Activated CD4-positive, alpha-beta memory T cell treated with anti-CD3 and anti-CD28 coated beads for 36 hours (primary cell): ENCODE measurements around the gene HOPX. TPM values are rescaled to one million over a fixed set of nuclear protein-coding genes. Genes with fewer than 3 reads are reported as not detected.
"Not testable (repeated sequence)": the region's sequence is repeated elsewhere in the genome, so short reads cannot be mapped to it uniquely, and the experiment has no call there.

Source experiments
- CTCF ChIA-PET: fragments of 350-600 bp; sonication (Branson Sonifier 250); formaldehyde crosslinking; loops from one replicate; lab custom pipeline; 2021; ENCODE audit warnings: antibody characterized with exemption, inconsistent platforms; lab: Charles Lee
- POLR2A ChIA-PET: fragments of 350-600 bp; sonication (Branson Sonifier 250); formaldehyde crosslinking; loops from one replicate; lab custom pipeline; 2021; ENCODE audit warnings: antibody characterized with exemption; lab: Charles Lee
- DNase-seq: peaks from one replicate; pipeline ENCODE4 v3.0.0-alpha.2; 2020
- H3K27ac Mint-ChIP-seq: one replicate; pipeline ENCODE4 v1.8.0; 2021; ENCODE audit warnings: mixed read lengths
- H3K27me3 Mint-ChIP-seq: one replicate; pipeline ENCODE4 v1.8.0; 2021; ENCODE audit warnings: mixed read lengths
- H3K36me3 Mint-ChIP-seq: one replicate; pipeline ENCODE4 v1.8.0; 2021; ENCODE audit warnings: mixed read lengths
- H3K4me1 Mint-ChIP-seq: one replicate; pipeline ENCODE4 v1.8.0; 2021; ENCODE audit warnings: low read depth, mixed read lengths
- H3K4me3 Mint-ChIP-seq: one replicate; pipeline ENCODE4 v1.8.0; 2021; ENCODE audit warnings: mild to moderate bottlenecking, mixed read lengths
- H3K9me3 Mint-ChIP-seq: one replicate; pipeline ENCODE4 v1.8.0; 2021; ENCODE audit warnings: mixed read lengths
- intact Hi-C: fragments of 100-400 bp; cut with micrococcal nuclease; formaldehyde crosslinking; loops from one replicate; pipeline ENCODE4 v1.15.1; 2023
- total RNA-seq, 2 experiments: library from RNA; stranded (reverse); gene quantifications; one replicate each; pipeline ENCODE4 v1.2.3, GENCODE V29; 2021

Gene HOPX
- total RNA-seq, 2 experiments from 2014 or later = 124 to 126 TPM

GRCh38 chr4:56626420-56626819, 54.7 kb downstream of the HOPX start:
- no peaks in the 10 kb centered on the region for H3K4me1 Mint-ChIP-seq
- no peak overlapping the region for H3K27ac Mint-ChIP-seq
- peaks cover 12% of the 10 kb centered on the region for H3K36me3 Mint-ChIP-seq
- H3K9me3 Mint-ChIP-seq = peaks cover 23% of the 10 kb centered on the region
- DNase-seq = peak; percentile 28
- H3K4me3 Mint-ChIP-seq = no peak overlapping the region
- intact Hi-C loops = no loop called here
- H3K27me3 Mint-ChIP-seq = peaks cover 4% of the 10 kb centered on the region
- POLR2A ChIA-PET = interaction anchor here (0.5 kb wide), 1 partner anchor 137 kb away, joined by 4 read pairs; no protein-coding TSS in a partner anchor
- CTCF ChIA-PET = interaction anchor here (0.6 to 2.1 kb wide), 4 partner anchors 24 to 210 kb away, joined by 3 to 14 read pairs (median 6); no protein-coding TSS in a partner anchor

- Mint-ChIP-seq H3K4me3 (no peak overlapping the region), H3K4me1 (no peaks in the 10 kb centered on the region), H3K27ac (no peak overlapping the region), H3K27me3 (peaks cover 17% of the 10 kb centered on the region), H3K36me3 (peaks cover 11% of the 10 kb centered on the region), H3K9me3 (peaks cover 23% of the 10 kb centered on the region)
- DNase-seq = no peak
- ChIA-PET POLR2A (no interaction called here), CTCF (no interaction called here)
- intact Hi-C loops = no loop called here
Observed at GRCh38 chr4:56622176-56622575, 58.9 kb downstream of the HOPX start.

GRCh38 chr4:56619816-56620215, 61.3 kb downstream of the HOPX start:
- ChIA-PET POLR2A (interaction anchor here (0.8 to 1.9 kb wide), 2 partner anchors 21 to 29 kb away, joined by 3 to 4 read pairs; no protein-coding TSS in a partner anchor), CTCF (interaction anchor here (0.7 to 1.5 kb wide), 4 partner anchors 21 to 44 kb away, joined by 3 to 7 read pairs (median 4); no protein-coding TSS in a partner anchor)
- intact Hi-C loops = loop anchor here (2.0 kb wide), 1 partner anchor 31 kb away; no protein-coding TSS in a partner anchor
- DNase-seq = no peak
- Mint-ChIP-seq H3K36me3 (peaks cover 2% of the 10 kb centered on the region), H3K4me1 (no peaks in the 10 kb centered on the region), H3K9me3 (peaks cover 11% of the 10 kb centered on the region), H3K27ac (no peak overlapping the region), H3K27me3 (peaks cover 22% of the 10 kb centered on the region), H3K4me3 (no peak overlapping the region)

GRCh38 chr4:56619160-56619559, 61.9 kb downstream of the HOPX start:
- DNase-seq = peak; percentile 16
- intact Hi-C loops = loop anchor here (2.0 kb wide), 1 partner anchor 32 kb away; no protein-coding TSS in a partner anchor
- ChIA-PET CTCF (interaction anchor here (1.1 to 1.7 kb wide), 5 partner anchors 9 to 217 kb away, joined by 3 to 7 read pairs (median 5); no protein-coding TSS in a partner anchor), POLR2A (interaction anchor here (1.9 kb wide), 1 partner anchor 22 kb away, joined by 4 read pairs; no protein-coding TSS in a partner anchor)
- H3K4me1 Mint-ChIP-seq = no peaks in the 10 kb centered on the region
- no peak overlapping the region for H3K27ac Mint-ChIP-seq
- no peak overlapping the region for H3K4me3 Mint-ChIP-seq
- H3K9me3 Mint-ChIP-seq = peaks cover 7% of the 10 kb centered on the region
- H3K36me3 Mint-ChIP-seq = peaks cover 2% of the 10 kb centered on the region
- H3K27me3 Mint-ChIP-seq = peaks cover 22% of the 10 kb centered on the region

- ChIA-PET POLR2A (interaction anchor here (1.9 kb wide), 1 partner anchor 22 kb away, joined by 4 read pairs; no protein-coding TSS in a partner anchor), CTCF (interaction anchor here (1.1 to 1.7 kb wide), 3 partner anchors 9 to 218 kb away, joined by 5 to 7 read pairs (median 6); no protein-coding TSS in a partner anchor)
- Mint-ChIP-seq H3K9me3 (peaks cover 2% of the 10 kb centered on the region), H3K27me3 (peaks cover 26% of the 10 kb centered on the region), H3K27ac (no peak overlapping the region), H3K4me1 (no peaks in the 10 kb centered on the region), H3K4me3 (no peak overlapping the region), H3K36me3 (peaks cover 2% of the 10 kb centered on the region)
- DNase-seq = no peak
- intact Hi-C loops = loop anchor here (2.0 kb wide), 1 partner anchor 32 kb away; no protein-coding TSS in a partner anchor
Observed at GRCh38 chr4:56618734-56619133, 62.4 kb downstream of the HOPX start.

GRCh38 chr4:56613101-56613862, 67.8 kb downstream of the HOPX start:
- no peaks in the 10 kb centered on the region for H3K36me3 Mint-ChIP-seq
- DNase-seq = no peak
- H3K27ac Mint-ChIP-seq = no peak overlapping the region
- H3K27me3 Mint-ChIP-seq = peaks cover 17% of the 10 kb centered on the region
- intact Hi-C loops = no loop called here
- ChIA-PET POLR2A (no interaction called here), CTCF (no interaction called here)
- no peaks in the 10 kb centered on the region for H3K4me1 Mint-ChIP-seq
- H3K9me3 Mint-ChIP-seq = no peaks in the 10 kb centered on the region
- H3K4me3 Mint-ChIP-seq = no peak overlapping the region

GRCh38 chr4:56612282-56612681, 68.8 kb downstream of the HOPX start:
- no peaks in the 10 kb centered on the region for H3K9me3 Mint-ChIP-seq
- CTCF ChIA-PET = no interaction called here
- H3K27ac Mint-ChIP-seq = no peak overlapping the region

GRCh38 chr4:56611501-56611900, 69.6 kb downstream of the HOPX start:
- CTCF ChIA-PET = no interaction called here
- DNase-seq = no peak

More at GRCh38 chr4:56612282-56612681, 68.8 kb downstream of the HOPX start:
- DNase-seq = no peak
- Mint-ChIP-seq H3K4me1 (no peaks in the 10 kb centered on the region), H3K36me3 (no peaks in the 10 kb centered on the region), H3K27me3 (peaks cover 9% of the 10 kb centered on the region), H3K4me3 (no peak overlapping the region)
- intact Hi-C loops = no loop called here
- POLR2A ChIA-PET = no interaction called here

GRCh38 chr4:56610170-56610569, 70.9 kb downstream of the HOPX start:
- H3K9me3 Mint-ChIP-seq, H3K4me1 Mint-ChIP-seq, DNase-seq, H3K27ac Mint-ChIP-seq, CTCF ChIA-PET, POLR2A ChIA-PET, intact Hi-C loops, H3K27me3 Mint-ChIP-seq, H3K36me3 Mint-ChIP-seq, H3K4me3 Mint-ChIP-seq: not testable (repeated sequence)

More at GRCh38 chr4:56611501-56611900, 69.6 kb downstream of the HOPX start:
- Mint-ChIP-seq H3K9me3 (no peaks in the 10 kb centered on the region), H3K27ac (no peak overlapping the region), H3K4me3 (no peak overlapping the region), H3K36me3 (no peaks in the 10 kb centered on the region), H3K4me1 (no peaks in the 10 kb centered on the region), H3K27me3 (peaks cover 8% of the 10 kb centered on the region)
- intact Hi-C loops = no loop called here
- POLR2A ChIA-PET = no interaction called here

- no peaks in the 10 kb centered on the region for H3K4me1 Mint-ChIP-seq
- H3K27me3 Mint-ChIP-seq = no peaks in the 10 kb centered on the region
- no peak for DNase-seq
- no peak overlapping the region for H3K4me3 Mint-ChIP-seq
- intact Hi-C loops = no loop called here
- CTCF ChIA-PET = no interaction called here
- H3K27ac Mint-ChIP-seq = no peak overlapping the region
- POLR2A ChIA-PET = no interaction called here
- no peaks in the 10 kb centered on the region for H3K9me3 Mint-ChIP-seq
- H3K36me3 Mint-ChIP-seq = no peaks in the 10 kb centered on the region
Observed at GRCh38 chr4:56607926-56608325, 73.2 kb downstream of the HOPX start.

GRCh38 chr4:56606385-56606784, 74.7 kb downstream of the HOPX start:
- no peak for DNase-seq
- H3K36me3 Mint-ChIP-seq = no peaks in the 10 kb centered on the region
- ChIA-PET POLR2A (no interaction called here), CTCF (no interaction called here)
- no peak overlapping the region for H3K27ac Mint-ChIP-seq
- intact Hi-C loops = no loop called here
- H3K4me1 Mint-ChIP-seq = no peaks in the 10 kb centered on the region
- H3K9me3 Mint-ChIP-seq = no peaks in the 10 kb centered on the region
- no peak overlapping the region for H3K4me3 Mint-ChIP-seq
- no peaks in the 10 kb centered on the region for H3K27me3 Mint-ChIP-seq

- intact Hi-C loops, H3K9me3 Mint-ChIP-seq, CTCF ChIA-PET, POLR2A ChIA-PET, H3K4me3 Mint-ChIP-seq, H3K27me3 Mint-ChIP-seq, H3K4me1 Mint-ChIP-seq, H3K27ac Mint-ChIP-seq, H3K36me3 Mint-ChIP-seq, DNase-seq: not testable (repeated sequence)
Observed at GRCh38 chr4:56605464-56605863, 75.6 kb downstream of the HOPX start.
